GM15510 (cell line): ENCODE data around the gene FOXJ3.

Experiments
- POLR2A ChIP-seq: IDR thresholded peaks from 3 replicates; pipeline ENCODE4 v1.6.1; 2011; ENCODE audit warnings: borderline replicate concordance; ENCODE audit not compliant: insufficient read length; ENCODE audit errors: extremely low read depth

Gene FOXJ3

DNA sequence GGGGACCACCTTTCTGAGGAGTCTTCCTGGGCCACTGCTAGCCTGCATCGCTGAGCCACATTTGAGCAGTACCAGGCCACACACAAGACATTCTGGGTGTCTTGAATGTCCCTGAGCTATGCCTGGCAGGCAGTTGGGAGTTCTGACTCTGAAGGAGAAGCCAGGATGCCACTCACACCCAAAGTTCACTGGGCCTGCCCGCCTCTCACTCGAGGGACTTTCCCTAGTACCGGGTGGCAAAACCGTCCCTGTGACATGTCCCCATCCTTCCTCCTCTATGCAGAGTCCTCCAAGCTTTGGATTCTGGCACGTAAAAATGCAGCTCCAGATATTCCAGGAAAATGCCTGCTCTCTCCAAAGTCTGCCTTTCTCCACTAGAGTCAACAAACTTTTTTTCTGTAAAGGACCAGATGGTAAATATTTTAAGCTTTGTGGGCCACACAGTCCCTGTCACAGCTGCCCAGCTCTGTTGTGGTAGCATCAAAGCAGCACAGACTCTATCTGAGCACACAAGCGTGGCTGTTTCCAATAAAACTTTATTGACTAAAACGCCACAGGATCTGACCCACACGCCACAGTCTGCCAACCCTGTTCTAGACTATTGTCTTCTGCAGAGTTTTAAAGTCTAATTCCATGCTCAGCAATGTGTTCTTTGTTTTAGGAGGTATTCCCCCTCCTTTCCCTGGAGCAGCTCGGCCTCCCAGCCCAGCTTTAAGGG is 201.1 kb downstream of the FOXJ3 start:
- no peak for TF ChIP-seq POLR2A

DNA sequence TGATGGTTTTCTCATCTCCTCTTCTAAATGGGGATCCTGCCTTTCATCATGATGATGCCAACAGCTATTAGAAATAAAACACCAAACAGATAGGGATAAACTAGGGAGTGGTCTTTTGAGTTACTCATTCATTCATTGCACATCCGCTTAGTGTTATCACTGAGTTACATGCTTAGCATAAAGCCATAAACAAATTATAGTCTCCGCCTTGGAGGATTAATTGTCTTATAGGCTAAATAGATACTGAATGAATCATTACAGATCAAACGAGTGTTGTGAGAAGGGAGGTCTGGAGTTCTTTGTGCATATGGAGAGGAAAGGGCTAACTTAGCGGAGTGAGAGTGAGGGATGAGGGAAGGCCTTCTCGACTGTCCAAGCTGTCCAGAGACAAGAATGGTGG is 201.6 kb downstream of the FOXJ3 start:
- TF ChIP-seq POLR2A = no peak

DNA sequence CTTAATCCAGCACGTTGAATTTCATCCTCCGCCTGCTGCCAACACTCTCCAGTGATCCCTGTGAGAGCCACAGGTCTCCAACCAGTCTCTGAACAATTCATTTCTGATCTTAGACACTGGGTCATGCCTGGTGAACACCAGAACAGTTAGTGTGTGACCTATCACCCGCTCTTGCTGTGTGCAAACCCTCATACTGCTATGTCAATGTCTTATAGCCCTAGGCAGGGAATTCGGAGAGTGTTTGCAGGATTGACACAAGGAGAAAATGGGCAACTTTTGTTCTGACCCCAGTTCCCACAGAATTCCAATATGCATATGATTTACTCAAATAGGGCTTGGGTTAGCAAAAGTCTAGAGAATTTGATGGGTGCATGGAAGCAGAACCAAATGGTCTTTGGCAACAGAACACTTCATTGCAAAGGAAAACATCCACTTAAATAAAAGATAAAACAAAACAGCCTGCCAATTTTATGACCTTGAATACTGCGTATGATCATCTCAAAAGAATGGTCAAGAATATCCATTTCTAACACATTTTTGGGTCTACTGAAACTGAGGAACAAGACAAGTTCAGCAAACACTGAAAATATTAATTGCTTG is 204.9 kb downstream of the FOXJ3 start:
- TF ChIP-seq POLR2A = no peak

DNA sequence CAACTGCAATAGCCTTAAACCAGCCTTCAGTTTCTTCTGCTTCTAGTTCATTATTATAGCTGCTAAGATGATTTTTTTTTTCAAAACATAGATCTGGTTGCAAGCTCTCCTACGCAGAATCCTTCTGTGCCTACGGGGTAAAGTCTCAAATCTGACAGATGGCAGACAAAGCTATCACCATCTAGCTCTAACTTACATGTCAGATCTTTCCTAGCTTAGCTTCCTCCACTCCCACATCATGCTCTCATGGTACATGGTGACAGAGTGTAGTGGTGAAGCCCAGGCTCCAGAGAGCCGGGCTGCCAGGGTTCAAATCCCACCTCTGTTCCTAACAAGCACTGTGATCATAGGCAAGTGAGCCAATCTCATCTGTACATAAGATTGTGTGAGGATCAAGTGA is 206.1 kb downstream of the FOXJ3 start:
- TF ChIP-seq POLR2A = no peak

DNA sequence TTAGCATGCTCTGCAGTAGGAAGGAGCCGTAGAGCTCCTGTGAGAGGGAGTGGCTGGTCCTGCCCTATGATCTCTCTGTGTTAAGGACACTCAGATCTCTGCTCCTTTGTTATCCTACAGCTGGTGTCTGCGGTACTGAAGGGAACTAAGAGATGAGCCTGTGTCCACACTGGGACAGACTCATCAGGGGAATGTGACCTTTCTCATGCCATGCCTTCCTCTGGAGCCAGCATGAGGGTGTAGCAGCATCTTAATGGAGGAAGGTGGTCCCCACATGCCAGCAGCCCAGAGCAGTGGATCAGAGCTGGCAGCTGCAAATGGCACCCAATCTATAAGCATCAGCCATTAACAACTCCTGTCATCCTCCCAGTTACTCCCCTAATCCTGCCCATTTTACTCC is 206.5 kb downstream of the FOXJ3 start:
- TF ChIP-seq POLR2A = no peak

DNA sequence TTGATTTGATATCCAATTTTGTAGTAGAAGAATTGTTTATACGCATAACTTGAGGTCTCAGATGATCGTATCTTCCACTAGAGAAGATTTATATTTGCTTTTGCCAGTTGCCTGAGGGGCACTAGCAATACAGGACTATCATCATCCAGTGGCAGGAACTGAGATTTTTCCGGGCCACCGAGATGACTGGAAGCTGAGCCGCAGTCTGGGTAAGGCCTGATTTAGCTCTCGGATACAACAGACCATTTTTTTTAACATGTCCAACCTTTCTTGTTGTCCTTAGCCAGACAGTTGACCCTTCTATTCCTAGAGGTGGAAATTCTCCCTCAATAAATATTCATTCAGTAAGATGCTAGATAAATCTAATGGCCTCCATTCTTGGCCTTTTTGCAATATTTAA is 207.3 kb downstream of the FOXJ3 start:
- no peak for TF ChIP-seq POLR2A
